Measurements from ENCODE around the gene VWA5B2.

Gene VWA5B2

GRCh38 chr3:184237211-184237610 lies 7.8 kb downstream of the VWA5B2 start:
- TF ChIP-seq ZFX (IDR thresholded peaks at IDR 0.05; ENCODE audit: borderline replicate concordance) (no peak), CTCF (IDR thresholded peaks at IDR 0.05) (no peak)
- H3K27ac ChIP-seq: 0 out of 2 replicates have a peak overlapping the region, but pooled peaks have one; percentile 10

GRCh38 chr3:184237807-184238206 lies 8.4 kb downstream of the VWA5B2 start:
- H3K27ac ChIP-seq: peak overlapping the region; percentile 25
- TF ChIP-seq CTCF (IDR thresholded peaks at IDR 0.05): no peak
- TF ChIP-seq ZFX (IDR thresholded peaks at IDR 0.05; ENCODE audit: borderline replicate concordance): no peak

- TF ChIP-seq CTCF (IDR thresholded peaks at IDR 0.05): no peak
- TF ChIP-seq ZFX (IDR thresholded peaks at IDR 0.05; ENCODE audit: borderline replicate concordance): no peak
- peak overlapping the region; percentile 25 for H3K27ac ChIP-seq
Measured at GRCh38 chr3:184238246-184238818, 8.9 kb downstream of the VWA5B2 start.

GRCh38 chr3:184239221-184239620 lies 9.8 kb downstream of the VWA5B2 start:
- TF ChIP-seq ZFX (IDR thresholded peaks at IDR 0.05; ENCODE audit: borderline replicate concordance): no peak
- TF ChIP-seq CTCF (IDR thresholded peaks at IDR 0.05): no peak
- H3K27ac ChIP-seq: no peak overlapping the region

GRCh38 chr3:184239708-184240107 lies 10.3 kb downstream of the VWA5B2 start:
- no peak for TF ChIP-seq ZFX (IDR thresholded peaks at IDR 0.05; ENCODE audit: borderline replicate concordance)
- TF ChIP-seq CTCF (IDR thresholded peaks at IDR 0.05): no peak
- peak overlapping the region; percentile 79; the same call in 1 of the 2 replicates for H3K27ac ChIP-seq

- peak overlapping the region; percentile 79 for H3K27ac ChIP-seq
- no peak for TF ChIP-seq CTCF (IDR thresholded peaks at IDR 0.05)
- TF ChIP-seq ZFX (IDR thresholded peaks at IDR 0.05; ENCODE audit: borderline replicate concordance): no peak
Measured at GRCh38 chr3:184240384-184241140, 11.2 kb downstream of the VWA5B2 start.

GRCh38 chr3:184241141-184241446 lies 11.7 kb downstream of the VWA5B2 start:
- peak overlapping the region; percentile 79 for H3K27ac ChIP-seq
- no peak for TF ChIP-seq CTCF (IDR thresholded peaks at IDR 0.05)
- TF ChIP-seq ZFX (IDR thresholded peaks at IDR 0.05; ENCODE audit: borderline replicate concordance): no peak
